Right cardiac atrium (tissue), 5 donors: ENCODE data around the gene CDK5. TPM values are rescaled to one million over a fixed set of nuclear protein-coding genes. Genes with fewer than 3 reads are reported as not detected.

ENCODE experiments used
- ATAC-seq, 2 donors: fragments of 200-7000 bp; cut with Tn5 transposase; one replicate each; pipeline versions ENCODE4 v1.8.0 to v1.9.1; 2020; ENCODE audit warnings: moderate library complexity in 2 of 2, mild to moderate bottlenecking in 1 of 2
- DNase-seq, 3 donors: peaks; one replicate each; pipeline ENCODE4 v3.0.0-alpha.2; 2020
- H3K27ac ChIP-seq: one replicate; pipeline ENCODE4 v1.5.1; 2013; ENCODE audit warnings: mild to moderate bottlenecking, low read length, control low read depth, moderate library complexity
- H3K27me3 ChIP-seq: one replicate; pipeline ENCODE4 v1.6.1; 2013; ENCODE audit not compliant: control insufficient read depth, insufficient read depth
- H3K4me1 ChIP-seq: one replicate; pipeline ENCODE4 v1.6.1; 2013; ENCODE audit warnings: low read length; ENCODE audit not compliant: control insufficient read depth, insufficient read depth
- H3K4me3 ChIP-seq: one replicate; pipeline ENCODE4 v1.5.1; 2013; ENCODE audit warnings: low read length, control low read depth
- H3K9me3 ChIP-seq: one replicate; pipeline ENCODE4 v1.6.1; 2013; ENCODE audit warnings: low read length; ENCODE audit not compliant: control insufficient read depth
- WGBS: extraction: QIAGEN DNeasy Blood & Tissue Kit; methylation state at CpG from one replicate; pipeline ENCODE4 v1.1.7; 2013; 5-methylcytosine and 5-hydroxymethylcytosine counted together
- intact Hi-C, 4 donors: fragments of 100-400 bp; cut with DNase I; formaldehyde crosslinking; loops; one replicate each; pipeline versions ENCODE4 v1.11.0 to v1.14.0; 2022 to 2023
- polyA plus RNA-seq: library from polyadenylated mRNA; stranded (reverse); fragments of 200-250 nt; gene quantifications from one replicate; pipeline ENCODE4 v1.2.3, GENCODE V29; 2013
- total RNA-seq, 4 donors: library from RNA; stranded (reverse); fragmentation: NEBNext Ultra II Directional; extraction: Animal tissue kit (Norgen Biotek cat#: 25700); gene quantifications; one replicate each; pipeline ENCODE4 v1.2.1, GENCODE V29; 2021
- donor health status: healthy with polysubstance abuse.
- donor health status: DM: no; HTN: yes; CAD: no.
- donor health status: DM: no; HTN: no; CAD: no.
- donor health status: DM: no; HTN: yes; CAD: no; lungs with severe emphysema.
- donor health status: DM: yes; HTN: yes; CAD: no.

Gene CDK5
- total and polyA plus RNA-seq, 5 donors, result 6.2 to 11.2 (median 6.8) TPM

GRCh38 chr7:151062111-151062398, 4.4 kb upstream of the CDK5 start:
- ATAC-seq (no peak), DNase-seq (no peak)
- H3K4me3 ChIP-seq, result no peak overlapping the region
- WGBS, result 78% methylated on average over 11 of the region's 11 CpGs
- H3K4me1 ChIP-seq, result peaks cover 2% of the 10 kb centered on the region
- H3K9me3 ChIP-seq, result no peaks in the 10 kb centered on the region
- intact Hi-C loops, result no loop called here
- no peaks in the 10 kb centered on the region for H3K27me3 ChIP-seq
- H3K27ac ChIP-seq, result no peak overlapping the region

- no peak overlapping the region for H3K27ac ChIP-seq
Measured at GRCh38 chr7:151061213-151062110, 3.8 kb upstream of the CDK5 start.

GRCh38 chr7:151060416-151061212, 2.9 kb upstream of the CDK5 start:
- no peak for ATAC-seq
- intact Hi-C loops, result no loop called here
- Histone ChIP-seq H3K27me3 (no peaks in the 10 kb centered on the region), H3K4me1 (peaks cover 4% of the 10 kb centered on the region), H3K9me3 (no peaks in the 10 kb centered on the region), H3K4me3 (peak overlapping the region; percentile 91), H3K27ac (no peak overlapping the region)
- WGBS, result 10% methylated on average over 21 of the region's 21 CpGs
- DNase-seq, result peak in 1 of 3 donors; percentile 74

More at GRCh38 chr7:151061213-151062110, 3.8 kb upstream of the CDK5 start:
- DNase-seq (peak in 1 of 3 donors; percentile 68), ATAC-seq (no peak)
- Histone ChIP-seq H3K4me3 (no peak overlapping the region), H3K4me1 (peaks cover 4% of the 10 kb centered on the region), H3K27me3 (no peaks in the 10 kb centered on the region), H3K9me3 (no peaks in the 10 kb centered on the region)
- intact Hi-C loops, result no loop called here
- 57% methylated on average over 33 of the region's 33 CpGs for WGBS

GRCh38 chr7:151060113-151060415, 2.4 kb upstream of the CDK5 start:
- intact Hi-C loops, result no loop called here
- H3K4me1 ChIP-seq, result peaks cover 4% of the 10 kb centered on the region
- ATAC-seq (no peak), DNase-seq (no peak)
- no peaks in the 10 kb centered on the region for H3K27me3 ChIP-seq
- peak overlapping the region; percentile 91 for H3K4me3 ChIP-seq
- no peaks in the 10 kb centered on the region for H3K9me3 ChIP-seq
- no peak overlapping the region for H3K27ac ChIP-seq
- under 1% methylated on average over 17 of the region's 17 CpGs for WGBS

GRCh38 chr7:151059367-151060112, 1.8 kb upstream of the CDK5 start, which contains the start of gene SLC4A2:
Gene SLC4A2, plus strand, starts transcription at chr7:151059589. Its CDS starts 2,399 bp downstream, at chr7:151061988.
- peaks cover 4% of the 10 kb centered on the region for H3K4me1 ChIP-seq
- WGBS, result under 1% methylated on average over 75 of the region's 75 CpGs
- intact Hi-C loops, result no loop called here
- ATAC-seq (peak; percentile 62 to 71), DNase-seq (peak; percentile 85 to 94 (median 94))
- no peaks in the 10 kb centered on the region for H3K9me3 ChIP-seq
- peak within 1 kb of the TSS; percentile 98 for H3K27ac ChIP-seq
- peak within 1 kb of the TSS; percentile 91 for H3K4me3 ChIP-seq
- H3K27me3 ChIP-seq, result no peaks in the 10 kb centered on the region

GRCh38 chr7:151058781-151059366, 1.2 kb upstream of the CDK5 start:
- WGBS, result 5% methylated on average over 18 of the region's 18 CpGs
- H3K27ac ChIP-seq, result peak overlapping the region; percentile 98
- ATAC-seq (no peak), DNase-seq (no peak)
- intact Hi-C loops, result no loop called here
- no peaks in the 10 kb centered on the region for H3K9me3 ChIP-seq
- peak overlapping the region; percentile 91 for H3K4me3 ChIP-seq
- H3K4me1 ChIP-seq, result peaks cover 4% of the 10 kb centered on the region
- H3K27me3 ChIP-seq, result no peaks in the 10 kb centered on the region

- Histone ChIP-seq H3K27ac (peak overlapping the region; percentile 98), H3K27me3 (no peaks in the 10 kb centered on the region), H3K9me3 (no peaks in the 10 kb centered on the region), H3K4me1 (peaks cover 4% of the 10 kb centered on the region), H3K4me3 (peak overlapping the region; percentile 91)
- ATAC-seq, result peak; percentile 91 to 94
- under 1% methylated on average over 46 of the region's 46 CpGs for WGBS
- peak; percentile 99 to 100 (median 99) for DNase-seq
- intact Hi-C loops, result no loop called here
Measured at GRCh38 chr7:151057989-151058780, 488 bp upstream of the CDK5 start.

- DNase-seq, result no peak
- WGBS, result 36% methylated on average over 29 of the region's 29 CpGs
- Histone ChIP-seq H3K9me3 (no peaks in the 10 kb centered on the region), H3K27ac (no peak overlapping the region), H3K27me3 (no peaks in the 10 kb centered on the region), H3K4me1 (peaks cover 4% of the 10 kb centered on the region), H3K4me3 (peak overlapping the region; percentile 67)
- no peak for ATAC-seq
- intact Hi-C loops, result no loop called here
Measured at GRCh38 chr7:151056666-151057505, 811 bp downstream of the CDK5 start.

- Histone ChIP-seq H3K27ac (no peak overlapping the region), H3K4me3 (no peak overlapping the region), H3K4me1 (peaks cover 4% of the 10 kb centered on the region), H3K9me3 (no peaks in the 10 kb centered on the region), H3K27me3 (no peaks in the 10 kb centered on the region)
- ATAC-seq (no peak), DNase-seq (no peak)
- intact Hi-C loops, result no loop called here
- 90% methylated on average over 6 of the region's 6 CpGs for WGBS
Measured at GRCh38 chr7:151056283-151056665, 1.4 kb downstream of the CDK5 start.
